ENCODE results near the gene CTXN1. TPM values are rescaled to one million over a fixed set of nuclear protein-coding genes. Genes with fewer than 3 reads are reported as not detected.
"Not testable (repeated sequence)": the region's sequence is repeated elsewhere in the genome, so short reads cannot be mapped to it uniquely, and the experiment has no call there.

The CTXN1 gene
- total RNA-seq, 8 experiments from 2014 or later: 0.87 to 29.6 (median 9.1) TPM

DNA sequence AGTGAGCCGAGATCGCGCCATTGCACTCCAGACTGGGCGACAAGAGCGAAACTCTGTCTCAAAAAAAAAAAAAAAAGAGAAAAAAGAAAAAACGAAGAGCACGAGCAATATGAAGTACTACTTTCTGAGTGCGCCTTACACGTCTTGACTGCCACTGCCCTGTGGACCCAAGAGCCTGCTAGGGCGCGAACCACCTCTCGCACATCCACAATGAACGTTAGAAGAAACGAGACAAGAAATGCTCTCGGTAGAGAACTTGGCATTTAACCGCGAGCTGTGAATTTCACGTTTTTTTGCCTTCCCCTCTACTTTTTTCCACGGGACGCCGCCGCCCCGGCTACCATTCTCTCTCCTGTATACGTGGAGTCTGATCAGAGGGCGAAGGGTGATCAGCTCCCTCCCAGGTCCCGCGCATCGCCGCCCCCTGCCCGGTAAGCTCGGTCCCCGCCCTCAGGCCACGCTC, 17.1 kb upstream of the CTXN1 start:
- in situ Hi-C loops (cut with MboI; ENCODE audit: low pct_unique_long_range_greater_than_20kb in 2 of 9, low sequenced_read_pairs in 9 of 9, unreplicated experiment in 9 of 9): loop anchor here in 3 of 9 experiments (10.0 to 25.0 kb wide), 2 partner anchors 294 to 312 kb away; no protein-coding TSS in a partner anchor
- peak; percentile 11 to 26 (median 14) for ATAC-seq (replicated peaks in 6 of 8)

GRCh38 chr19:7941895-7942596, 16.1 kb upstream of the CTXN1 start:
- in situ Hi-C loops (cut with MboI; ENCODE audit: low pct_unique_long_range_greater_than_20kb in 2 of 9, low sequenced_read_pairs in 9 of 9, unreplicated experiment in 9 of 9): loop anchor here in 3 of 9 experiments (10.0 to 25.0 kb wide), 2 partner anchors 295 to 313 kb away; no protein-coding TSS in a partner anchor
- no peak overlapping the region for H3K27ac ChIP-seq
- H3K4me1 ChIP-seq (replicated peaks in 1 of 2): peaks cover 7 to 9% of the 10 kb centered on the region in 2 donors
- no peak for ATAC-seq (replicated peaks in 6 of 8)
- H3K4me3 ChIP-seq: peak overlapping the region in 4 of 5 donors; percentile 70 to 85 (median 76)
- WGBS, 10 experiments: 60 to 100% (median 89%) methylated on average over 1 to 9 of the region's 19 CpGs; no CpG with 5 or more reads in 1 of the 10 experiments

More for the DNA sequence above, 17.1 kb upstream of the CTXN1 start:
- Histone ChIP-seq H3K27ac (peak overlapping the region; percentile 97), H3K4me3 (peak overlapping the region; percentile 70 to 85 (median 73)), H3K4me1 (replicated peaks in 1 of 2) (peaks cover 7 to 9% of the 10 kb centered on the region in 2 donors)
- 3 to 17% (median 9%) methylated on average over 5 to 16 of the region's 33 CpGs; no CpG with 5 or more reads in 2 of the 10 experiments for WGBS, 10 experiments

DNA sequence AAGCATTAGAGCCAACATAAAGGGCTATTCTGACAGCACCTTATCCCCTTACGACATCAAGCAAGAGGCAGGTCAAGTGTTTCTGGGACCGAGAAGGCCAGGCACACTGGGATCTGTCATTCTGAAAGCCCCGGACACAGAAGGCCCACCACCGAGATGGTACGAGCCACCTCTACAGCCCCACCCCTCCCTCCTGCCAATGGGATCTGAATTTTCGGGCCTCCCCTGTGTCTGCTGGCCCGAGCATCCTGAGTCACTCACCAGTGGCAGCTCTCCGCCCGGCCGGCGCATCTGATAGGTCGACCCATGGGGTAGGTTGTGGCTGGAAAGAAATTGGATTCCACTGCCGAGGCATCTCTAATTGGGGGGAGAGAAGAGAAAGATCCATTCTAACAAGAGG, 14.9 kb upstream of the CTXN1 start:
- Histone ChIP-seq H3K27ac (no peak overlapping the region), H3K4me3 (no peak overlapping the region), H3K4me1 (replicated peaks in 1 of 2) (peaks cover 7 to 9% of the 10 kb centered on the region in 2 donors)
- WGBS, 10 experiments: 0 to 100% (median 88%) methylated on average over 1 to 2 of the region's 13 CpGs; no CpG with 5 or more reads in 6 of the 10 experiments
- in situ Hi-C loops (cut with MboI; ENCODE audit: low pct_unique_long_range_greater_than_20kb in 2 of 9, low sequenced_read_pairs in 9 of 9, unreplicated experiment in 9 of 9): loop anchor here in 3 of 9 experiments (10.0 to 25.0 kb wide), 2 partner anchors 296 to 314 kb away; no protein-coding TSS in a partner anchor
- no peak for ATAC-seq (replicated peaks in 6 of 8)

- WGBS, 10 experiments: 68 to 100% (median 92%) methylated on average over 1 to 13 of the region's 21 CpGs; no CpG with 5 or more reads in 4 of the 10 experiments
- in situ Hi-C loops (cut with MboI; ENCODE audit: low pct_unique_long_range_greater_than_20kb in 2 of 9, low sequenced_read_pairs in 9 of 9, unreplicated experiment in 9 of 9): loop anchor here in 1 of 9 experiments (25.0 kb wide), 1 partner anchor 303 kb away; no protein-coding TSS in a partner anchor
- H3K27ac ChIP-seq: no peak overlapping the region
- no peak overlapping the region for H3K4me3 ChIP-seq
- H3K4me1 ChIP-seq (replicated peaks in 1 of 2): peaks cover 0 to 2% of the 10 kb centered on the region in 2 donors
- no peak for ATAC-seq (replicated peaks in 6 of 8)
These were observed 8.8 kb upstream of the CTXN1 start for GRCh38 chr19:7934766-7935165.

DNA sequence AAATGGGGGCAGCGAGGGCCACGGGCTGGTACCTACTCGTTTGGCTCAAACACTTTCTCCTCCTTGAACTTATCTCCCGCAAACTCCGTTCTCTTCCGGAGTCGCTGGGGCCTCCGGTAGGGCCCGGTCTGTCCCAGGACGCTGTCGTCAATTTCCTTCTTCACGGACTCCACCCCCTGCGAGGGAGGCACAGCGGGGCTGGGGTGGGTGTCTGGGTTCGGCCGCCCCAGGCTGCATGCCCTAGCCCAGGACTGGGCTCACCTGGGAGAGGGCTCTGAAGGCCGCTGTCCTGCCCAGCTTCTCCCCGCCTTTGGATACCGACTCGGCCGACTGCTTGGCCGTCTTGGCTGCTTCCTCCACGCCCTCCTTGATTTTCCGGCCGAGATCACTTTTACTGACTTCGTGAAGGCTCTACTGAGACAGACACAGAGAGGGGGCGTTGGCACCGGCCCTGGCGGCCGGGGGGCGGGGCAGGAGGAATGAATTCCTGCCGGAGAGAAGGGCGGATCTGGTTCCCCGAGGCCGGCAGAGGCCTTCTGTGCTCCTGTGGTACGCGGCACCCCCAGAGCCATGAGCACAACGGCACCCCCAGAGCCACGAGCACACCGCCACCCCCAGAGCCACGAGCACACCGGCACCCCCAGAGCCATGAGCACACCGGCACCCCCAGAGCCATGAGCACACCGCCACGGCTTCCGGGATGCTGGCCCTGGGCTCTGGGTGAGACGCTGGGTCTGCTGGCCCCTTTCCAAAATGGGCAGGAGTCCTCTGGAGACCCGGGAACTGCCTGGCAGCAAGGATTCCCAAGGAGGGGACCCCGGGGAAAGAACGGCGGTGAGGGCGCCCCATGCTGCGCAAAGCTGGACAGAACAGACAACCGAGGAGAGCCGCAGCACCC, 8.1 kb upstream of the CTXN1 start:
- ATAC-seq (replicated peaks in 6 of 8): peak in 1 of 8 experiments; percentile 15
- Histone ChIP-seq H3K4me1 (replicated peaks in 1 of 2) (peaks cover 0 to 9% of the 10 kb centered on the region in 2 donors), H3K4me3 (no peak overlapping the region), H3K27ac (no peak overlapping the region)
- WGBS, 10 experiments: 80 to 93% (median 85%) methylated on average over 1 to 12 of the region's 55 CpGs; no CpG with 5 or more reads in 5 of the 10 experiments
- in situ Hi-C loops (cut with MboI; ENCODE audit: low pct_unique_long_range_greater_than_20kb in 2 of 9, low sequenced_read_pairs in 9 of 9, unreplicated experiment in 9 of 9): loop anchor here in 1 of 9 experiments (25.0 kb wide), 1 partner anchor 303 kb away; no protein-coding TSS in a partner anchor

DNA sequence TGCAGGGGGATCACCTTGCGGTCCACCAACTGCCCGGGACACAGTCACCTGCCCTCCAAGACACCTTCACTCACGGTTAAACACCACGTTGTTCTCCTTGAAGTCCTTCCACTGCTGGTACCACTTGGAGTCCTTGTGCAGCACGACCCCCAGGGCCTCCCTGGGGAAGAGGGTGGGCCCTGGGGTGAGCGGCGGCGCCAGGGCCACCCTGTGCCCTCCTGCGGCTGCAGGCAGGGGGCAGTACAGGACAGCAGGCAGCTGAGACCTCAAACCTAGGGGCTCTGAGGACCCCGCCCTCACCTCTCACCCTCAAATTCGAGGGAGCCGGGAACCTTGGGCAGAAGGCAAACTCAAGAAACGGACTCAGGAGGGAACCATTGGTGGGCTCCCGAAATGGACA, 7.5 kb upstream of the CTXN1 start:
- WGBS, 10 experiments: 100% methylated on average over 1 to 2 of the region's 14 CpGs; no CpG with 5 or more reads in 7 of the 10 experiments
- ATAC-seq (replicated peaks in 6 of 8): no peak
- Histone ChIP-seq H3K4me1 (replicated peaks in 1 of 2) (peaks cover 0 to 9% of the 10 kb centered on the region in 2 donors), H3K4me3 (no peak overlapping the region), H3K27ac (no peak overlapping the region)
- in situ Hi-C loops (cut with MboI; ENCODE audit: low pct_unique_long_range_greater_than_20kb in 2 of 9, low sequenced_read_pairs in 9 of 9, unreplicated experiment in 9 of 9): loop anchor here in 1 of 9 experiments (25.0 kb wide), 1 partner anchor 304 kb away; no protein-coding TSS in a partner anchor

DNA sequence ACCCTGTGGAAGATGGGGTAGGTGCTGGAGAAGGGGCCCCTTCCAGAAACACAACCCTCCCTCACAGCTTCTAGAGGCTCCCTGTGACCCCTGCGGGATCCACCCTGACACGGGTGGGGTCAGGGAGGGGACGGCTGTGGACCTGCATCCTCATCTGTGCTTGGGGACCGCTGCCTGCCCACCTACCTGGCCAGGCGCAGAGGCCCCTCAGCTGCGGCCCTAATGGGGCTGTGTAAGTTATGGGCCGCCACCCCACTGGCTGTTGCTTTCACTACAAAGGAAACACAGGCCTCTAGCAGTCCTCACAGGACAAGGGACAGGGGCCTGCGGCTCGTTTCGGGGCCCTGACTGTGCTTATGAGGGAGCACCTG, 7.0 kb upstream of the CTXN1 start:
- Histone ChIP-seq H3K4me3 (no peak overlapping the region), H3K4me1 (replicated peaks in 1 of 2) (peaks cover 0 to 9% of the 10 kb centered on the region in 2 donors), H3K27ac (no peak overlapping the region)
- ATAC-seq (replicated peaks in 6 of 8): no peak
- in situ Hi-C loops (cut with MboI; ENCODE audit: low pct_unique_long_range_greater_than_20kb in 2 of 9, low sequenced_read_pairs in 9 of 9, unreplicated experiment in 9 of 9): loop anchor here in 1 of 9 experiments (25.0 kb wide), 1 partner anchor 304 kb away; no protein-coding TSS in a partner anchor
- WGBS, 10 experiments: no CpG with 5 or more reads among the region's 10 CpGs

- 80 to 100% (median 96%) methylated on average over 1 to 5 of the region's 32 CpGs; no CpG with 5 or more reads in 7 of the 10 experiments for WGBS, 10 experiments
- no peak overlapping the region for H3K27ac ChIP-seq
These were observed 6.5 kb upstream of the CTXN1 start for GRCh38 chr19:7932276-7932929.

DNA sequence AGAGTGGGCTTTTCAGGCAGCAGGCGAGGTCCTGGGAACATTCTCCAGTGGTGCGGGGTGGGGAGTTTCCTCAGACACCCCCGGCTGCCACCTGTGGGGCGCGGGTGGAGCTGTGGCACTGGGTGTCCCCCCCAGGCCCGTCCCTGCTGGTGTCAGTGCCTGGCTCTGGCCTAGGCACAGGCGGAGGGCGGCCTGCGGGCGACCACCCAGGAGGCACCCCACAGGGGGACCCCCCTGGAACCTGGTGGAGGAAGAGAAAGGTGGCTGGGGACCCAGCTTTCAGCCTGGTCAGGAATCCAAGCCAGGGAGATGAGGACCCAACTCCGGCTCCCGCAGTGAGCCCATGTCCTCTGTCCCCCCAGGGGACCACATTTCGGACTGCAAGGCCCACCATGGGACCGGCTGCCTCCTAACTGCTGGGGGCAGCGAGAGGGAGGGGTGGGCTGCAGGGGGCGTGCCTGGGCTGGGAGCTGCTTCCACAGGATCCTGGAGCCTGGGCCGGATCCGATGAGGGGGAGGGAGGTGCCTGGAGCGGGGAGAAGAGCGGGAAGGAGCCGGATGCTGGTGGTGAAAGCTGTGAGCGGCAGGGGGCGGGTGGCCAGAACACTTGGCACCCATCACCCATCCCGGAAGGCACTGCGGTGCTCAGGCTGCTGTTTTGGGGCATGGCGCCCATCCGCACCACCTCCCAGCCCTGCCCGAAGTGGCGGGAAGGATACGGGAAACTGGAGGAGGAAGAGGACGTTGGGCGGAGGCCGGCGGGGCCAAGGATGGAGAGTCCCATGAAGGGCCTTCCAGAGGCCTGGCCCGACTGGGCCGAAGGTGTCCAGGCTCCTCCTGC, 5.5 kb upstream of the CTXN1 start:
- peaks cover 6 to 13% of the 10 kb centered on the region in 2 donors for H3K4me1 ChIP-seq (replicated peaks in 1 of 2)
- in situ Hi-C loops (cut with MboI; ENCODE audit: low pct_unique_long_range_greater_than_20kb in 2 of 9, low sequenced_read_pairs in 9 of 9, unreplicated experiment in 9 of 9): loop anchor here in 1 of 9 experiments (25.0 kb wide), 1 partner anchor 306 kb away; no protein-coding TSS in a partner anchor

More at GRCh38 chr19:7932276-7932929, 6.5 kb upstream of the CTXN1 start:
- no peak for ATAC-seq (replicated peaks in 6 of 8)
- Histone ChIP-seq H3K4me3 (no peak overlapping the region), H3K4me1 (replicated peaks in 1 of 2) (peaks cover 0 to 9% of the 10 kb centered on the region in 2 donors)
- in situ Hi-C loops (cut with MboI; ENCODE audit: low pct_unique_long_range_greater_than_20kb in 2 of 9, low sequenced_read_pairs in 9 of 9, unreplicated experiment in 9 of 9): loop anchor here in 1 of 9 experiments (25.0 kb wide), 1 partner anchor 305 kb away; no protein-coding TSS in a partner anchor

GRCh38 chr19:7930765-7931164, 4.8 kb upstream of the CTXN1 start:
- Histone ChIP-seq H3K4me3 (no peak overlapping the region), H3K27ac (no peak overlapping the region), H3K4me1 (replicated peaks in 1 of 2) (peaks cover 8 to 16% of the 10 kb centered on the region in 2 donors)
- WGBS, 10 experiments: 75 to 100% (median 88%) methylated on average over 1 to 6 of the region's 7 CpGs; no CpG with 5 or more reads in 6 of the 10 experiments
- no peak for ATAC-seq (replicated peaks in 6 of 8)
- in situ Hi-C loops (cut with MboI; ENCODE audit: low pct_unique_long_range_greater_than_20kb in 2 of 9, low sequenced_read_pairs in 9 of 9, unreplicated experiment in 9 of 9): loop anchor here in 1 of 9 experiments (25.0 kb wide), 1 partner anchor 307 kb away; no protein-coding TSS in a partner anchor

More for the DNA sequence above, 5.5 kb upstream of the CTXN1 start:
- no peak for ATAC-seq (replicated peaks in 6 of 8)
- WGBS, 10 experiments: 93 to 96% methylated on average over 6 to 8 of the region's 36 CpGs; no CpG with 5 or more reads in 8 of the 10 experiments
- Histone ChIP-seq H3K4me3 (no peak overlapping the region), H3K27ac (no peak overlapping the region)

DNA sequence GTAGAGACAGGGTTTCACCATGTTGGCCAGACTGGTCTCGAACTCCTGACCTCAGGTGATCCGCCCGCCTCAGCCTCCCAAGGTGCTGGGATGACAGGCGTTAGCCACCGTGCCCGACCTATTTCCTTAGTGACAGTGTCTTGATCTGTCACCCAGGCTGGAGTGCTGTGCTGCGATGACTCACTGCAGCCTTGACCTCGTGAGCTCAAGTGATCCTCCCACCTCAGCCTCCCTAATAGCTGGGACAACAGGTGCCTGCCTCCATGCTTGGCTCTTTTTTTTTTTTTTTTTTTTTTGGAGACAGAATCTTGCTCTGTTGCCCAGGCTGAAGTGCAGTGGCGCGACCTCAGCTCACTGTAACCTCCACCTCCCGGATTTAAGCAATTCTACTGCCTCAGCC, 4.1 kb upstream of the CTXN1 start:
- peaks cover 8 to 16% of the 10 kb centered on the region in 2 donors for H3K4me1 ChIP-seq (replicated peaks in 1 of 2)
- 80 to 100% (median 91%) methylated on average over 2 to 3 of the region's 11 CpGs; no CpG with 5 or more reads in 6 of the 10 experiments for WGBS, 10 experiments
- H3K27ac ChIP-seq; ATAC-seq (replicated peaks in 6 of 8); H3K4me3 ChIP-seq: not testable (repeated sequence)
- in situ Hi-C loops (cut with MboI; ENCODE audit: low pct_unique_long_range_greater_than_20kb in 2 of 9, low sequenced_read_pairs in 9 of 9, unreplicated experiment in 9 of 9): loop anchor here in 1 of 9 experiments (25.0 kb wide), 1 partner anchor 307 kb away; no protein-coding TSS in a partner anchor

All from motor neuron (in vitro differentiated cells).